Fibroblast of skin of abdomen (primary cell): Measurements from ENCODE around the gene RNF113B.

Experiments
- DNase-seq: peaks from one replicate; pipeline ENCODE4 v3.0.0-alpha.2; 2013

The RNF113B gene

DNA sequence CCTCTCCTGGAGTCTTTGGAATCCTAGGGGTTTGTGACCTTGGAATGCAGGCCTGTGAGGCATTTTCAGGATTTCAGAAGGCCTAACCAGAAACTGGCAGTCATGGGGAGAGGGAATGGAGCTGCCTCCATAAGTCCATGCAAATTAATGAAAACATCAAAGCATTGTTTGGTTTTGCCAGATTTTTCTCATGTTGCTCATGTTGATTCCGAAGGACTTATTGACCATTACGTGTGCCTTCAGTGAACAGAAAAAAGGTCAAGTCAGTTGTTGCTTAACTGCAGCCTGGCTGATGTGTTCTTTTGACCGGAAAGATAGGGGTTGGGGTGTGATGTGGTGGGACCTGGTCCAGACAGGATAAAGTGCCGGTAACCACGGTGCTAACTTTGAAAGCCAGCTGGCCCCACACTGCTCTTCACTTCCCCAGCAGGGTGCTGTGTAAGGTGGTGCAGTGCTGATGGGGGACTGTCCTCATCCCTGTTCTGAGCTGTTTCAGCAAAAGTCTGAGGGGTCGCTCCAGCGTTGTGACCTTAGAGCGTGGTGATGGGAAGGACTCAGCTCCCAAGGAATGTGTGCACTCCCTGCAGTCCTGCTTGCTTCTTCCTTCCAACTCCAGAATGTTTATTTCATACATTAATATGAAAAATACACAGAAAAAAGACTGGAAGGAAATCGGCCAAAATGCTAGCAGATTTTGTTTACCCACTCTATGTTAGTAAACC, 3.5 kb downstream of the RNF113B start:
- DNase-seq: peak; percentile 92

DNA sequence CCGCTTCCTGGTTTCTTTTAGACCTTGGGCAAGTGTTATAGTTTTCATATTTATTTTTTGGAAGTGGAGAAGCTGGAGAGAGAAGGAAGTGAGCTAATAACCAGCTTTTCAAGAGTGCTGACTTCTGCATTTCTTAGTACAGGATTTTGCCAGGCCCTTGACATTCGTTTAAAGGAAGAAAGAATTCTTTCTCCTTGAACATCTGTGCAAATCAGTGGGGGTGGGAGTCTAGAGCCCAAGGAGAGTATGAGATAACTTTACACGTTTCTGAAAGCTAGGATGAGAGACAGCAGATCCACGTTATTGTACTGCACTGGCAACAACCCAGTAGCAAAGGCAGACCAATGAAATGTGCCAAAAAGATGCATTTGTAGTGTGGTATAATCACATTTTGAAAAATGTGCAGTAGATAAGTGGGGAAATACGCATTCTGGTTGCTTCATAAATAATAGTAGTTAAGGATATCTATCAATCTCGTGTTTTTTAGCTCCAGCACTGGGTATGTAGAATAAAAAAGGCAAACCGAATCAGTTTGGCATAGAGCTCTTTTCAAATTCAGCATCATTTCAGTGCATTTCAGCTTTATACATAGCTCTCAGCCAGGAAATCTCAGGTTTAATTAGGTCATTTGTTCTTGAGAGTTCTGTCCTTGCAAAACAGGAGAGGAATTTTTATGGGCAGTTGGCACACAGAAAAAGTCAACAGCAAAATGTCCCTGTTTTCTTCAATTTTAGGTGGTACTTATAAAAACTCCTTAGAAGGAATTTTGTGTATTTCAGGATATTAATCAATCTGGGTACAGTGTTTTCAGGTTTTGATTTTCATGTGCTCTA, 4.3 kb downstream of the RNF113B start:
- DNase-seq: peak; percentile 41

DNA sequence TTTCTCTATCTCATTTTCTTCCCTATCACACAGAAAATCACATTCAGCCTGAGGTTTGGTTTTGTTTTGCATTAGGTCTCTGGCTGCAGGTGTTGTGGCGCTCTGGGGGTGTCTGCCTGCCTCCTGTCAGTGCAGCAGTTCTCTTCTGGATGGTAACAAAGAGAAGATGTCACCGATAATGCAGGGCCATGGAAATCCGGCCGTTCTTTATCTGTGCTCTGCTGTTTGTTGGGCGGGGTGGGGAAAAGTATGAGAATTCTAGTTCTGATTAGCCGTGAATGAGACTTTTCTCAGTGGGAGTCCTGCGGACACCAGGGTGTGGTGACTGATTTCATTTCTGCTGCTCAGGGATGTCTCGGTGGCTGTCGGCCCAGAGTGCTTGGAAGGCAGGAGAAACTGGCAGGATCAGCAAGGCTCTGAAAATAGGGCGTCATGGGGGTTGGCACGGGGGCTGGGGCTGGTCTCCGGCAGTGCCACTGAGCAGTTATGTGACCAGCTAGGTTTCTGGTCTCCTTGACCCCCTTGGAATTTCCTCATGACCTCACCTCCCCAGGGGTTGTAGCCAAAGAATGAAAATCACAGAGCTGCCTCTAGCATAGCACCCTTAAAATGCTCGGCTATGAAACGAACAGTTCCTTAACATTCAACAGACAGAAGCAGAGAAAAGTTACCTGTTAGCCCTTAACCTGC, 5.0 kb downstream of the RNF113B start:
- DNase-seq: peak; percentile 32

DNA sequence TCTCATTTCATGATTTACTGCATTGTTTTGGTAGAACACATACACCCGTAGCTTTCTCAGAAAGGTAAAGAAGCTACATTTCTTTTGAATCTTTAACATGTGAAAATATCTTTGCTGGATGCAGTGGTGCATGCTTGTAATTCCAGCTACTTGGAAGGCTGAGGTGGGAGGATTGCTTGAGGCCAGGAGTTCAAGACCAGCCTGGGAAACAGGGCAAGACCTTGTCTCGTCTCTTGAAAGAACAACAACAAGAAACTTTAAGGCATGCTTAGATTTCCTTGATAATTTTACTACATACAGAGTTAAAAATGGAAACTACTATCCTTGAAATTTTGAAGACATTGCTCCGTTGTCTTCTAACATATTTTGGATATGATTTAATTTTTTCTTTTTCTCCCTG, 7.7 kb downstream of the RNF113B start:
- no peak for DNase-seq

DNA sequence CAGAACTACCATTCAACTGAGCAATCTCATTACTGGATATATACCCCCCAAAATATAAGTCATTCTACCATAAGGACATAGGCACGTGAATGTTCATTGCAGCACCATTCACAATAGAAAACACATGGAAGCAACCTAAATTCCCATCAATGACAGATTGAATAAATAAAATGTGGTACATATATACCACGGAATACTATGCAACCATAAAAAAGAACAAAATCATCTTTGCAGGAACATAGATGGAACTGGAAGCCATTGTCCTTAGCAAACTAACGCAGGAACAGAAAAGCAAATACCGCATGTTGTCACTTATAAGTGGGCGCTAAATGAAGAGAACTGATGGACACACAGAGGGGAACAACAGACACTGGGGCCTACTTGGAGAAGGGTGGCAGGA, 14.1 kb downstream of the RNF113B start:
- no peak for DNase-seq

DNA sequence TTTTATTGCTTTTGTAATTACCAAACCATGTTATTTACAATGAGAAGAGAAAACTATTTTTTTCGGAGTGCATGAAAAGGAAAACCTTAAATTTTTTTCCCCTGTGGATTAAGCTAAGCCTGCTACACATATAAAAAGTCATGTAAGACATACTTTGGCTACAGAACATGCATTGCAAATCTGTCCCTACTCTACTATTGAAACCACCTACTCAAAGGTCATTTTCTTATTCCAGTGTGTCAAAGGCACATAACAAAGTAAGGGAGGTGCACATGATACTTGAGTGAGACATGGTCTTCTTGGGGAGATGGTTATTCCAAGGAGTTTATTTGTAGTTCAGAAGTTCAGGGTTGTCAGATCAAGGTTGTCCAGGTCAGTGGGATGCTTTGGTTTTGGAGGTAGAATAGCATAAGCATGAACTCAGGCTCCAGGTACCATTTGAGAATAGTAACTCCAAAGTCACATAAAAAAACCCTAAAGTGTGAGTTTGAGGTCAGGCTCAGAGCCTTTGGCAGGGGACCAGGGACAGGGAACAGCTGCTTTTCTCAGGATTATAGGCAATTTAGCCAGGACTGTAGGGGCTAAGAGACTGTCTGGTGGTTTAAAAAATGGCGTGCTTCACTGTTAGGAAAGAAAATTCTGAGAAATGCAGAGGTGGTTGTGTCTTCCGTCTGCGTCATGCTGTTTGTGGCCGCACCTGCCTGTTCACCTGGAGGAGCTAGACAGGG, 18.7 kb downstream of the RNF113B start:
- DNase-seq: no peak

DNA sequence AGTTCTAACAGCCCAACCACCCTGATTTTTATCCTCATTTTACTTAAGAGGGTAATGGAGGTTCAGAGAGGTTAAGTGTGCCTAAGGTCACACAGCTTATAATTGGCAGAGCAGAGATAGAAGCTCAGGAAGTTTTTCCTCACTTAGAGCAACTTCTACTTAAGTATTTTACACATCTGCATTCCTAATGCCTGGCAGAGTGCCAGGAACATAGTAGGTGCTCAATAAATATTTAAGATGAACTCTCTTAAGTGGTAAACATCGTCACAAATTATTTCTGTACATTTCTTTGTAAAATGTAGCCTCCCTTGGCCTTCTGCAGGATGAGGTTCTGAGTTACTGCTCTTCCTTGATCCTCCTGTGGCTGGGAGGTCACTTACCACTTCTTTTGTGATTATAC, 19.5 kb downstream of the RNF113B start:
- DNase-seq: no peak

DNA sequence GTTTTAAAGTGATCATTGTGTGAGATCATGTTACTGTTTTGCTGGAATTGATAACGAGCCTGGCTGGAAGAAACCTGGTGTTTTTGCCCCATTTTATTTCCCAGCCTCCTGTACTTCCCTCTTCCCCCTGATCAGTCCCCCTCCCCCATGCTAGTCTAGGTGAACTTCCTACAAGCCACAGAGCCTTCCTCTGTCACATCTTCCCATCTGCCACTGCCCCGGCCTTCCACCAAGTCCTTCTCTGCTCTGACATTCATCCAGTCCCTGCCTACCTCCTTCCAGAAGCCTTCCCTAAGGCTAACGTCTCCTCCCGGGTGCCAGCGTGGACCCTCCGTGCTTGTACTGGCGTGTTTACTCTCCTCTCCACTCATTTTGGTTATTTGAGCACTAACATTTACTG, 19.9 kb downstream of the RNF113B start:
- DNase-seq: no peak

DNA sequence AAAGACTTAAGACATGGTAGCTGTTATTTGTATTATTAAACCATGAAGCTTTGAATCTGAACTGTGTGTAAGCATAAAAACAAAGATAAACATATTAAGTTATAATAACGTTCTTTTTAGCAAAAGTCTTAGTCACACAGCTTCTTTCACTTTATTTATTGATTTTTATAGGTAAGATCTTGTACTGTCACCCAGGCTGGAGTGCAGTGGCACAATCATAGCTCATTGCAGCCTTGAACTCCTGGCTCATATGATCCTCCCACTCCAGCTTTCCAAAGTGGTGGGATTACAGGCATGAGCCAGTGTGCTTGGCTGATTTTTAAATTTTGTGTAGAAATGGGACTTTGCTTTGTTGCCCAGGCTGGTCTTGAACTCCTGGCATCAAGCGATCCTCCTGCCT, 20.8 kb downstream of the RNF113B start:
- DNase-seq: no peak

DNA sequence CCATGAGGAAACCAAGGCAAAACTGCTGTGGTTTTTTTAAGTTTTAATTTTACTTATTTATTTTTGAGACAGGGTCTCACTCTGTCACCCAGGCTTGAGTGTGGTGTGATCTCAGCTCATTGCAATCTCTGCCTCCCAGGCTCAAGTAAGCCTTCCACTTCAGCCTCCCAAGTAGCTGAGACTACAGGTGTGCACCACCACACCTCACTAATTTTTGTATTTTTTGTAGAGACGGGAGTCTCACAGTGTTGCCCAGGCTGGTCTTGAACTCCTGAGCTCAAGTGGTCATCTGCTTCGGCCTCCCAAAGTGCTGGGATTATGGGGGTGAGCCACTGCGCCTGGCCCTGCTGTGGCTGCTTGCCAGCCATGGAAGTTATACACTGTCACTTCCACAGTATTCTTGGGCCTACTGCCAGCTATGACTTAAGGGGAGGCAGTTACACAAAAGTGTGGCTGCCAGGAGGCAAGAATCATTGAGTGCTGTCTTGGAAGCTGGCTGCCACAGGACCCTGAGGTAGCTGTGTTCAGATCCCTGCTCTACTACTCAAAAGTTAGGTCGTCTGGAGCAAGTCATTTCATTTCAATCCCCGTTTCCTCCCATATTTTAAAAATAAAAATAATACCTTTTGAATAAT, 21.5 kb downstream of the RNF113B start:
- peak; percentile 73 for DNase-seq

DNA sequence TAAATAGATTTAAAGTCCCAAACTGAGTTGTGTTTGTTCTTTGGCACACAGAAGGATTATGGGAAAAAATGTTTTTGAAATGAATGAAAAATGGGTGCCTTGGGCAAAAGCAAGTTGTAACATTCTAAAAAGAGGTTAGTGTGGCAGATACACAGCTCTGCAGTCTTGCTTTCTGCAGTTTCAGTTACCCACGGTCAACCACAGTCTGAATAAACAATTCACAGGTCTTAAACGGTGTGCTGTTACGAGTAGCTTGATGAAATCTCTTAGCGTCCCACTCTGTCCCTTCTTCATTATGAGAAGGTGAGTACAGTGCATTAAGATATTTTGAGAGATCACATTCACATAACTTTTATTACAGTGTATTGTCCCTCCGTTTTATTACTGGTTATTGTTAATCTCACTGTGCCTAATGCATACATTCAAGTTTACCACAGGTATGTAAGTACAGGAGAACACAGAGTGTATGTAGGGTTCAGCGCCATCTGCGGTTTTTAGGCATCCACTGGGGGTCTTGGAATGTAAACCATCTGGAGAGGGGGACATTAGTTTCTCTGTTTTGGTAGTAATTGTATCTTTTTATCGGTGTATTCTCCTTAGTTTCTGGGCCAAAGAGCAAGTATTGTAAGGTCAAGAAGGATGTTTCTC, 26.1 kb downstream of the RNF113B start:
- no peak for DNase-seq

DNA sequence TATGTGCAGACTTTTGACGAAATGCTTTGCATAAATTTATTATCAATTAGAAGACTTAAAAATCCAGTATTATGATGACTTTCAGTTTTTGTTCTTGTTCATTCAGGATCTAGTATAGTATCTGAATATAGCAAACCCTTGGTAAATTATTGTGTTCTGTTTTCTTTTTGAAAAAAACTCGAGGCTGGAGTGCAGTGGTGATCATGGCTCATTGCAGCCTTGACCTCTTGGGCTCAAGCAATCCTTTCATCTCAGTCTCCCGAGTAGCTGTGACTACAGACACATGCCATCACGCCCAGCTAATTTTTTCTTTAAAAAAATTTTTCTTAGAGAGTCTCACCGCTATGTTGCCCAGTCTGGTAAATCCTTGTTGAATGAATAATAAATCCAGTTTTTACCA, 29.5 kb downstream of the RNF113B start:
- no peak for DNase-seq

DNA sequence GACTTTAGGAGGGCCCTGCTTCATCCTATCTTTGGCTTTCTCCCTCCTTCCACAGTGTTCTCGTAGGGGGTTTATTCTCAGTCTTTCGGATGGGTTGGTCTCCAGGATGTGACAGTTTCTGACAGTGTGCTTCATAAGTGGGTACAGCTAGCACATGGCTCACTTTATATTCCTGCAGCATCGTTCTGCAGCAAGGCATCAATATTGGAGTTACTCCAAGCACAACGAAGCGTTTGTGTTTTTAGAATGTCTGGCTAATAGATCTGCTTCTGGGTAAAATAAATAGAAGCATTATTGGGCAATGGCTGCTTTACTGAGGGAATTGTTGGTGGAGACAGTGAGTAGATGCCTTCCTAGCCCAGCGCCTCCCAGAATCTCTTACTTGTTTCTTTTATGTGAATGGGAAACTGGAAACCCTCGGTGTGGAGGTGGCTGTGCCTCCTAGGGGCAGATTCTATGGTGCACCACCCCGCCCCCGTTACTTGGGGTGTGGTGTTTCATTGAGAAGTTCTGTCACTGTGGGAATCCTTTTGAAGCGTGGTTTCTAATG, 32.2 kb downstream of the RNF113B start:
- peak; percentile 57 for DNase-seq

DNA sequence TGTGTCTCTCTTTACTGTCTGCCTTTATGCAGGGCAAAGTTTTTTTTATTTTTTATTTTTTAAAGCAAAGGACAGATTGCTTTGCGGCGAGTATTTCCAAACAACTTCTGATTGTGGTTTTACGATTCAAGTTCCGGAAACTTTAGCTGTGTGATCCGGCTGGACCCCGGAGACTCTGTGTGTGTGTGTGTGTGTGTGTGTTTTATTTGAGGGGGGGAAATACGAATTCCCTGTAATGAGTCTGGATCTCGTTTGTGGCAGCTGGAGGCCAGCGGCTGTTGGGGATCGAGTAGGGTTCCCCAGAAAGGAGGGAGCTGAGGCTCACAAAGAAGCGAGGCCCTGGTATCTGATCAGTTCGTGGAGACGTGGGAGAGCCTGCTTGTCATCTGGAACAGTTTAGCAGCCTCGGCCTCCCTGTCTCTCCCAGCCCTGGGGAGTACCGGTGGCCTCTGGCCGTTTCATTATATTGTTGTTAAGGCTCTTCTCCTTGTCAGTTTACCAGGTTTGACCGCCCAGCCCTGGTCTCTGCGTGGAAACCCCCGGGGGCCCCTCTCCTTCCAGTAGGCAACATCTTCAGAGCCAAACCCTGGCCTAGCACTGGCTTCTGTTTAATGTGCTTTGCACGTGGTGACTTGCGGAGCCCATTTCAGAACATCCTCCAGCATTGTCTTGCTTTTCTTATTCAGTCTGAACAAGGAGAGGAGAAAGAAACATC, 32.9 kb downstream of the RNF113B start:
- peak; percentile 63 for DNase-seq

DNA sequence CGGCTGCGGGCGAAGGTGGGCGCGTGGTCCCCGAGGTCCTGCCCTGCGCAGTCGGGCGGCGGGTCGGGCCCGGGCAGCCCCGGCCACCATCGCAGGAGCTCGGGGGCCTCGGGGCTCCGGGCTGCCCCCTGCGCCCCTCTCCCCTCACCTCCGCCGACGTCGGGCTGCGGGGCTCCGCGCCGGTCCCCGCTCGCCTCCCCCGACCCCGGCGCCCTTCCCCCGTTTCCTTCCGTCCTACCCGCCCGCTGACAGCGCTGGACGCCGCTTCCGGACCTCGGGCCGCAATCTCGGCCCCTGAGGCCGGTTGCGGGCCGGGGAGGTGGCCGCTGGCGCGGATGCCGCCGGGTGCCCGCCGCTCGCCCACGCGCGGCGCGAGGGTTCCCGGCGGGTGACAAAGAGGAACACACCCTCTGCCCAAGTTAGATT, 33.5 kb downstream of the RNF113B start:
- DNase-seq: no peak

DNA sequence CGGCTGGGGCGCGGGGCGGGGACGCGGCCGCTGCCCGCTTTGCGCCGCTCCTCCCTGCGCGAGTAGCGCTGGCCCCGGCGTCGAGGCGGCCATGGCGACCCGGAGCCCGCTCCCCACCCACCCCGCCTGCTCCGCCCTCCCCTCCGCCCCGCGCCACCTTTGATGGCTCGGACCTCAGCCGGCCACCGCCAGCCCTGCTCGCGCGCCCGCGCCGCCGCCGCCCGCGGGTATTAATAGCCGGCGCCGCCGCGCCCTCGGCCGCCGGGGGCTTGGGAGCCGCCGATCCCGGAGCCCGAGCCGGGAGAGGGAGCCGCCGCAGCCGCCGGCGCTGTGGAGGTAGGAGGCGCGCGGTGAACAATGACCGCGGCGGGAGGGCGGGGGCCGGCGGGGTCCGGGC, 33.9 kb downstream of the RNF113B start:
- no peak for DNase-seq

DNA sequence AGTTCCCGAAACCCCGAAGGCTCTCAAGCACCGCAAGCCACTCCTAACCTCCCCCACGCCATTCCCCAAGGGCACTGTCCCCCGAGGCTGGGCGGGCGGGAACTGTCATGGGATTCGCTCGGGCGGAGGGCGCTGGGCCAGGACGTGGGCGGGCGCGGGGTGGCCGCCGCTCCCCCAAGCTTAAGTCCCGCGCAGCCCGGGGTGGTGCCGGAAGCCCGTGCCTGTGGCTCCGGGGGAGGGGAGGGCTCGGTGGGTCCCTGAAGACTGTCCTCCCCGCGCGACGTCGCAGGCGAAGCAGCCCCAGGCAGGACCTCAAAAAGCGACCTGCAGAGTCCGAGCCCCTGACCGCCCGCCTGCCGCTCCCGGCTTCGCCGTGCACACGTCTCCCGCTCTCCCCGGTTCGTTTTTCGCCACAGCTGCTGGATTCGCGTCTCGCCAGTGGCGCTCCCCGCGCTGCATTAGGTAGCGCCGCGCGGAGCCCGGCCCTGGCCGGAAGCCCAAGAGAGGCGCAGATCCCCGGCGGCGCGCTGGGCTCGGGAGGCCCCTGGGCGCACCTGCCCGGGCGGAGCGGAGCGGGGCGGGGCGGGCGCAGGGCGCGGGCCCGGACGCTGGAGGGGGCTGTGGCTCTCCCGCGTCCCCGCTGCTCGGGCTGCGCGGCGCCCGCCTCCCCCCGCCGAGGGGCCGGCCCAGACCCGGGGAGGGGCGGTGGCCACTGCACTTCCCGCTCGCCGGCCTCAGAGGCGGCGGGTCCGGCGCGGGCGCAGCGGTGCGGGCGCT, 34.5 kb downstream of the RNF113B start, which contains the start of gene FARP1:
Gene FARP1, plus strand, starts transcription at position 715 of the 777 bp plus-strand sequence. CDS start 70,149 bp downstream, outside the sequence.
- peak; percentile 77 for DNase-seq

DNA sequence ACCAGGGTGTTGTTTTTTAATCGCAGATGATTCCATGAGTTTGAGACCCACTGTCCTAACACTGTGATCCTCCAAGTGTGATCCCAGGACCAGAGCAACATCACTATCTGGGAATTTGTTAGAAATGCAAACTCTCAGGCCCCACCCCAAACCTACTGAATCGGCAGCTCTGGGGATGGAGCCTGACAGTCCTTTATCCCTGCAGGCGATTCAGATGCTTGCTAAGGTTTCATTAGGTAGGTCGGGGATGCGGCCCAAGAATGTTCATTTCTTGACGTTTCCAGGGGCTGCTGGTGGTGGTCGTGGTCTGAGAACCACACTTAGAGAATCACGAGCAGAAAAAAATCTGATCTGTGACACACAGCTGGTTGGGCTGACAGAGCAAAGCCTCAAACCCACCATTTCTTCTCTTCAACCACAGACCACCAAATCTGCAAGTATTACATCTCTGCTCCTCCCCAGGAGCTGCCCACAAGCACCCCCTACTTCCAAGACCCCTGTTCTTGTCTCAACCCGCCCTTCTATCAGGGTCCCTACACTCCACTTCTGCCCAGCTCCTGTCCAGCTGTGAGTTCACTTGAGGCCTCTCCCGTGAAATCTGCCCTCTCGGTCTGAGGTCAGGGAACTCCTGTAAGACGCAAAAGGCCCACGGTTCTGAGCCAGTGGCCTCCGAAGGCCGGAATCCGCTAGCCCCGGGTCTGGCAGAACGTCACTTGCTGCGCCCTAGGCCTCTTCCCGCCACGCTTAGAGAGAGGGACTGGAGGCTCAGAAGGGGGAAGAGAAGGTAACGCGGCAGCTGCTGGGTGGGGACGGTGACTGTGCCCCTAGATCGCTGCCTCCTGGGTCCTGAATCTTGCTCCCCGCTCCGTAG, 35.3 kb downstream of the RNF113B start:
- DNase-seq: no peak

DNA sequence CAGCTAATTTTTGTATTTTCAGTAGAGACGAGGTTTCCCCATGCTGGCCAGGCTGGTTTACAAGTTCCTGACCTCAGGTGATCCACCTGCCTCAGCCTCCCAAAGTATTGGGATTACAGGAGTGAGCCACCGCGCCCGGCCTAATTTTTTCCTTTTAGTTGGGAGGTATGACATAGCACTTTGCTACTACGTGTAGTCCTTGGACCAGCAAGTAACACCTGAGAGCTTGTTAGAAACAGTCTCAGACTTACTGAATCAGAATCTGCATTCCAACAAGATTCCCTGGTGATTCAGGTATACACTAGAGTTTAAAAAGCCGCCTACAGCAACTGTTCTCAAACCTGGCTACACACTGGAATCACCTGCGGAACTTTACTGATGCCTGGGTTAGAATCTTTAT, 36.0 kb downstream of the RNF113B start:
- DNase-seq: no peak
